Sigmoid colon (tissue), 7 donors: Measurements from ENCODE around the gene DDX27. TPM values are rescaled to one million over a fixed set of nuclear protein-coding genes. Genes with fewer than 3 reads are reported as not detected.

Experiments used
- DNase-seq: peaks from one replicate; pipeline ENCODE4 v3.0.0-alpha.2; 2019
- H3K27ac ChIP-seq, 4 donors: fragments of 200-600 bp; sonication (generic); one replicate each; pipeline ENCODE4 v1.5.1; 2016 to 2019; ENCODE audit warnings: mild to moderate bottlenecking in 1 of 4
- H3K27me3 ChIP-seq, 3 donors: fragments of 200-600 bp; sonication (generic); one replicate each; pipeline ENCODE4 v1.5.1; 2019; ENCODE audit warnings: mild to moderate bottlenecking in 1 of 3
- H3K36me3 ChIP-seq, 4 donors: fragments of 200-600 bp; sonication (generic); one replicate each; pipeline ENCODE4 v1.5.1; 2016 to 2019
- H3K4me1 ChIP-seq, 4 donors: fragments of 200-600 bp; sonication (generic); one replicate each; pipeline ENCODE4 v1.5.1; 2017 to 2019
- H3K4me3 ChIP-seq, 4 donors: fragments of 200-600 bp; sonication (generic); one replicate each; pipeline ENCODE4 v1.5.1; 2017 to 2019; ENCODE audit warnings: mild to moderate bottlenecking in 2 of 4, moderate library complexity in 1 of 4
- H3K9me3 ChIP-seq, 4 donors: fragments of 200-600 bp in 3 of 4; sonication (generic) in 3 of 4; one replicate each; pipeline versions ENCODE4 v1.5.1 to v1.6.1; 2013 to 2019
- EP300 ChIP-seq, 4 donors: sonication (generic); formaldehyde crosslinking; IDR thresholded peaks; one replicate each; pipeline ENCODE4 v1.6.1; 2017; ENCODE audit warnings: antibody characterized with exemption in 4 of 4
- POLR2A ChIP-seq, 2 donors: fragments of 450-650 bp; IDR thresholded peaks; one replicate each; pipeline ENCODE4 v1.6.1; 2016; ENCODE audit warnings: antibody characterized with exemption in 2 of 2, mild to moderate bottlenecking in 2 of 2, moderate library complexity in 2 of 2
- POLR2AphosphoS5 ChIP-seq, 4 donors: sonication (generic); formaldehyde crosslinking; IDR thresholded peaks; one replicate each; pipeline ENCODE4 v1.6.1; 2017; ENCODE audit warnings: antibody characterized with exemption in 4 of 4
- WGBS, 2 donors: extraction: QIAGEN DNeasy Blood & Tissue Kit; methylation state at CpG; one replicate each; pipeline ENCODE4 v1.1.7; 2013; 5-methylcytosine and 5-hydroxymethylcytosine counted together
- intact Hi-C: fragments of 100-400 bp; cut with DNase I; formaldehyde crosslinking; loops from one replicate; pipeline ENCODE4 v1.15.1; 2023
- polyA plus RNA-seq, 3 donors: library from polyadenylated mRNA; stranded (reverse); fragments of 200-250 nt; gene quantifications; one replicate each; pipeline ENCODE4 v1.2.3, GENCODE V29; 2013
- total RNA-seq, 4 donors: library from RNA; depleted of rRNA; stranded (reverse); fragments of >200 nt; gene quantifications; one replicate each; pipeline ENCODE4 v1.1.0, GENCODE V29; 2016
- TF ChIP-seq, protein P1 (sequence below), 4 experiments: fragments of 450-650 bp in 3 of 4; fragments of 200-600 bp in 1 of 4; IDR thresholded peaks; one replicate each; pipeline ENCODE4 v1.5.1; 2016 to 2019; ENCODE audit warnings: antibody characterized with exemption in 4 of 4, mild to moderate bottlenecking in 3 of 4, moderate library complexity in 2 of 4
- donor health status: healthy with polysubstance abuse.
- donor health status: Bipolar disorder and iron deficiency.
- donor health status: healthy.

The DDX27 gene
- total and polyA plus RNA-seq, 7 donors = 16.8 to 40.4 (median 27.5) TPM

GRCh38 chr20:49280463-49281058 is 61.3 kb downstream of the DDX27 start:
- Histone ChIP-seq H3K27me3 (no peaks in the 10 kb centered on the region), H3K9me3 (peaks cover 4 to 7% (median 6%) of the 10 kb centered on the region in 4 donors), H3K36me3 (peaks cover 35 to 65% (median 56%) of the 10 kb centered on the region in 4 donors), H3K4me3 (peak overlapping the region in 1 of 4 donors; percentile 98), H3K4me1 (peaks cover 0 to 63% (median 53%) of the 10 kb centered on the region in 4 donors), H3K27ac (no peak overlapping the region)
- no peak for TF ChIP-seq EP300 (IDR thresholded peaks at IDR 0.05)
- no peak for TF ChIP-seq POLR2A (IDR thresholded peaks at IDR 0.05)
- TF ChIP-seq, protein P1, sequence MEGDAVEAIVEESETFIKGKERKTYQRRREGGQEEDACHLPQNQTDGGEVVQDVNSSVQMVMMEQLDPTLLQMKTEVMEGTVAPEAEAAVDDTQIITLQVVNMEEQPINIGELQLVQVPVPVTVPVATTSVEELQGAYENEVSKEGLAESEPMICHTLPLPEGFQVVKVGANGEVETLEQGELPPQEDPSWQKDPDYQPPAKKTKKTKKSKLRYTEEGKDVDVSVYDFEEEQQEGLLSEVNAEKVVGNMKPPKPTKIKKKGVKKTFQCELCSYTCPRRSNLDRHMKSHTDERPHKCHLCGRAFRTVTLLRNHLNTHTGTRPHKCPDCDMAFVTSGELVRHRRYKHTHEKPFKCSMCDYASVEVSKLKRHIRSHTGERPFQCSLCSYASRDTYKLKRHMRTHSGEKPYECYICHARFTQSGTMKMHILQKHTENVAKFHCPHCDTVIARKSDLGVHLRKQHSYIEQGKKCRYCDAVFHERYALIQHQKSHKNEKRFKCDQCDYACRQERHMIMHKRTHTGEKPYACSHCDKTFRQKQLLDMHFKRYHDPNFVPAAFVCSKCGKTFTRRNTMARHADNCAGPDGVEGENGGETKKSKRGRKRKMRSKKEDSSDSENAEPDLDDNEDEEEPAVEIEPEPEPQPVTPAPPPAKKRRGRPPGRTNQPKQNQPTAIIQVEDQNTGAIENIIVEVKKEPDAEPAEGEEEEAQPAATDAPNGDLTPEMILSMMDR (IDR thresholded peaks at IDR 0.05) = no peak
- TF ChIP-seq POLR2AphosphoS5 (IDR thresholded peaks at IDR 0.05) = no peak
- 68 to 77% methylated on average over 6 of the region's 6 CpGs for WGBS, 2 donors
- DNase-seq = no peak
- intact Hi-C loops = no loop called here

DNA sequence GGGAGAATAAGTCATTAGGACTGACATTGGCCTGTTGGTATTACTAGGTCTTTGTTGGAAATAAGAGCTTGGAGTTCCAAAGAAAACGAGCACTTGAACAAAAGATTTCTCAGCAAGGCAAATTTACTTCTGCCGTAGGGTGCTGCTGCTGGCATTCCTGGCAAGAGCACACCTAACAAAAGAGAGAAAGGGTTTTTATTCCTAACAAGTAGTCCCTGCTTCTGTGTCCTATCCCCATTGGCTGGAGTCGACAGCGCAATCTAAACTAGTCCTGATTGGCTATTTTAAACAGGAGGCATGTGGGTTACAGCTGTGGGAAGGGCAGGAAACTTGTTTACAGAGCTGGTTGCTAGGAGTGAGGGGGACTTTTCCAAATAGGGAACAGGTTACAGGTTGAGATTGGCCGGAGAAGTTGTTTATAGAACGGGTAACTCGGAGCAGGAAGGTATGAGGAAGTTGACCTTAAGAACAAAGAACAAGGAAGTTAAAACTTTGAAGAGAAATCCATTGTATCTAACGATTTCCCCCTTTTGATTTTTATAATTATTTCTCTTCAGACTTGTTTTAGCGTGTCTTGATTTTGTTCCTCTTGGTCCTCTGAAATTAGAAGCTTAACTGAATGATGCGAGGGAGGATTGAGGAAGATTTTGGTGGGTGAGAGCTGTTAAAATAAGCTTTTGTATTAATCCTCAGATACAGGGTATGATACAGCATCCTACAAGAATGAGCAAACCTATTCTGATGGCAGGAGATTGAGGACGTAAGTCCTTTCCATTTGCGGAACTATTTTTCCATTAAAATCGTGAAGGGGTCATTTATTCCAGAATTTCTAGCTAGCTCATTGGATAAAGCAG is 62.1 kb downstream of the DDX27 start:
- Histone ChIP-seq H3K36me3 (peaks cover 43 to 68% (median 63%) of the 10 kb centered on the region in 4 donors), H3K27ac (no peak overlapping the region), H3K4me1 (peaks cover 0 to 56% (median 46%) of the 10 kb centered on the region in 4 donors), H3K9me3 (peaks cover 10 to 12% (median 10%) of the 10 kb centered on the region in 4 donors), H3K27me3 (no peaks in the 10 kb centered on the region), H3K4me3 (no peak overlapping the region)
- no peak for DNase-seq
- intact Hi-C loops = no loop called here
- no peak for TF ChIP-seq EP300 (IDR thresholded peaks at IDR 0.05)
- TF ChIP-seq POLR2AphosphoS5 (IDR thresholded peaks at IDR 0.05) = no peak
- TF ChIP-seq POLR2A (IDR thresholded peaks at IDR 0.05) = no peak
- TF ChIP-seq, protein P1 (IDR thresholded peaks at IDR 0.05) = no peak
- WGBS, 2 donors = 63 to 66% methylated on average over 13 of the region's 13 CpGs

GRCh38 chr20:49281913-49282467 is 62.8 kb downstream of the DDX27 start:
- intact Hi-C loops = no loop called here
- H3K27ac ChIP-seq = no peak overlapping the region
- H3K36me3 ChIP-seq = peaks cover 50 to 76% (median 70%) of the 10 kb centered on the region in 4 donors
- H3K27me3 ChIP-seq = no peaks in the 10 kb centered on the region
- no peak for DNase-seq
- TF ChIP-seq, protein P1 (IDR thresholded peaks at IDR 0.05) = no peak
- TF ChIP-seq POLR2A (IDR thresholded peaks at IDR 0.05) = no peak
- no peak for TF ChIP-seq EP300 (IDR thresholded peaks at IDR 0.05)
- TF ChIP-seq POLR2AphosphoS5 (IDR thresholded peaks at IDR 0.05) = no peak
- H3K9me3 ChIP-seq = peaks cover 17 to 19% (median 18%) of the 10 kb centered on the region in 4 donors
- H3K4me1 ChIP-seq = peaks cover 0 to 49% (median 40%) of the 10 kb centered on the region in 4 donors
- 79 to 86% methylated on average over 9 of the region's 9 CpGs for WGBS, 2 donors
- no peak overlapping the region for H3K4me3 ChIP-seq

DNA sequence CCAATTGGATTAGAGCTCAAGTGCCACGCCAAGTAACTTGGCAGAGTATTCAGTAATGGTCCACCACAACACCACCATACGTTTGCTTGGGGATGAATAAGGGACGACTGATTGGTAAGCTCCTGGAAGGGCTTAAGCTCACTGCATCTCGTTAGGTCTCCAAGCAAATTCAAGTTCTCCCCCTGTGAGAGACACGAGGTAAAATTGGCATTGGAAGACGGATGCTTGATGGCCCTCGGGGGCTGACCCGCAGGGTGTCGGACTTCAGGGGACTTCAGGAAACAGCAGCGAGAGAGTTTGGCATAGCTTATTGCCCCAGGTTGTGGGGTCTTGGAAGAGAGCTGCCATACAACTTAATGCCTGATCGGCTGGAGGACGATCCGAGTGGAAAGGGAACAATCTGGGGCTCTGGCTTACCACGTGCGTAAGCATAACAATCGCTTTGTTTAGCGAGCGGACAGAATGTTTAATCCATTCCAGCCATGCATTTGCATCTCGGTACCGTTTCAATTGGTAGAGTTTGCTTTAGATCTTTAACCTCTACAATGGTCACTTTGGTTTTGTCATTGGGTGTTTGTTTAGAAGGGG is 63.5 kb downstream of the DDX27 start:
- H3K4me1 ChIP-seq = peaks cover 0 to 47% (median 39%) of the 10 kb centered on the region in 4 donors
- TF ChIP-seq POLR2A (IDR thresholded peaks at IDR 0.05) = no peak
- no peak for TF ChIP-seq POLR2AphosphoS5 (IDR thresholded peaks at IDR 0.05)
- TF ChIP-seq EP300 (IDR thresholded peaks at IDR 0.05) = no peak
- TF ChIP-seq, protein P1 (IDR thresholded peaks at IDR 0.05) = no peak
- no peaks in the 10 kb centered on the region for H3K27me3 ChIP-seq
- intact Hi-C loops = no loop called here
- H3K27ac ChIP-seq = no peak overlapping the region
- 79 to 87% methylated on average over 20 of the region's 20 CpGs for WGBS, 2 donors
- H3K4me3 ChIP-seq = no peak overlapping the region
- peaks cover 20 to 24% (median 21%) of the 10 kb centered on the region in 4 donors for H3K9me3 ChIP-seq
- H3K36me3 ChIP-seq = peaks cover 53 to 82% (median 76%) of the 10 kb centered on the region in 4 donors
- no peak for DNase-seq
